ENCODE results near the gene EHBP1.
"Not testable (repeated sequence)": the region's sequence is repeated elsewhere in the genome, so short reads cannot be mapped to it uniquely, and the experiment has no call there.

The EHBP1 gene

GRCh38 chr2:63064197-63064596 lies 358.7 kb downstream of the EHBP1 start:
- DNase-seq, result no peak

DNA sequence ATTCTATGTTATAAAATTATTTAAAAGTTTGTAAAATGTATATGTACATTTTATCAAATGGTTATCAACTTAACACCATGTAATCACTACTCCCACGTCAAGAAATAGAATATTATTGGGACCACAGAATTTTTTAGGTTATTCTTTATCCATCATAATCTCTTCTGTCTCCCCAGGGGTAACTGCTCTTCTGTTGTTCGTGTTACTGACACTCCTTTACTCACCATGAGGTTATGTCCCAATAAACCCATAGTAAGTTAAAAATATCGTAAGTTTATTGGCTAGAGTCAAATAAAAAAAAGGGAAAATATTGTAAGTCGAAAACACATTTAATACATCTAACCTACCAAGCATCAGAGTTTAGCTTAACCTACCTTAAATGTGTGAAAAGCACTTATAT lies 359.1 kb downstream of the EHBP1 start:
- DNase-seq, result no peak

DNA sequence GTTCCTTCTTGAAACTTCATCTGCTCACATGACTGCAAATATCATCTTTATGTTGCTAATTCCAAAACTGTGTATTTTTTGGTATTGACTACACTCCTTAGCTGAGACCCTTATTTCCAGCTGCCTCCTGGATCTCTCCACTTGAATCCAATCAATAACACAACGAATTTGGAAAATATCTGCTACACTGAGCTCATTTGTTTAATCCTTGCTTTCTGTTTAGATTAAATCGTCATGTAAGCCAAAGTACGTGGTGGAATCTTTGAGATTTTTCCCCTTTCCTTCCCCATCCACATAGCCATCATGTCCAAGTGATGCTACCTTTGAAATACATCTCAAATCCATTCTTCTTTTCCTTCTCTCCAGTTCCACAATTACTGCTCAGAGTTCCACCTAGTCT lies 360.8 kb downstream of the EHBP1 start:
- DNase-seq, result no peak

- DNase-seq, result no peak
Observed at GRCh38 chr2:63066838-63067237, 361.3 kb downstream of the EHBP1 start.

GRCh38 chr2:63071664-63072063 lies 366.2 kb downstream of the EHBP1 start:
- no peak for DNase-seq

GRCh38 chr2:63073994-63074393 lies 368.5 kb downstream of the EHBP1 start:
- DNase-seq, result no peak

DNA sequence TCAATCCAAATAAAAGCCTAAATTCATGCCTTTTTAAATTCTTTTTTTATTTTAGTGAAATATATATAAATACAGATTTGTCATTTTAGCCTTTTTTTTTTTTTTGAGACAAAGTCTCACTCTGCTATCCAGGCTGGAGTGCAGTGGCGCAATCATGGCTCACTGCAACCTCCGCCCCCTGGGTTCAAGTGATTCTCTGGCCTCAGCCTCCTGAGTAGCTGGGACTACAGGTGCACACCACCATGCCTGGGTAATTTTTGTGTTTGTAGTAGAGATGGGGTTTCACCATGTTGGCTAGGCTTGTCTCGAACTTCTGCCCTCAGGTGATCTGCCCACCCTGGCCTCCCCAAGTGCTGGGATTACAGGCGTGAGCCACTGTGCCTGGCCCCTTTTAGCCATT lies 368.9 kb downstream of the EHBP1 start:
- DNase-seq, result not testable (repeated sequence)

- DNase-seq, result no peak
Observed at GRCh38 chr2:63078852-63079606, 373.5 kb downstream of the EHBP1 start.

GRCh38 chr2:63081404-63081803 lies 375.9 kb downstream of the EHBP1 start:
- no peak for DNase-seq

DNA sequence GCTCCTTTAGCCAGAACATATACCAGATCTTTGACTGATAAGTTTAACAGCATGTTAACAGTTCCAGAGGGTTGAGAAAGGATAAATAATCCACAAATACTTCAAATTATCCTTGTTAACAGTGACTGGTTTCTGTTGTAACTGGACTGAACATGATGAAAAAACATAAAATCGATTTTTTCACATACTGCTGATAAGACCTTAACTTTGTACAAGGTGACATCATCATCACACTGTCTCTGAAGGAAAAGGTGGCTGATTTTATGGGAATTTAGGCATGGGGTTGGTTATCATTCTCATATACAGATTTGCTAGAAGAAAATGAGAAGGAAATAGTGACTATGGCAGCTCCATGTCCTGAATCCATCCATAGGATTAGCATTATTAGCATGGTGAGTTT lies 381.2 kb downstream of the EHBP1 start:
- DNase-seq, result no peak

DNA sequence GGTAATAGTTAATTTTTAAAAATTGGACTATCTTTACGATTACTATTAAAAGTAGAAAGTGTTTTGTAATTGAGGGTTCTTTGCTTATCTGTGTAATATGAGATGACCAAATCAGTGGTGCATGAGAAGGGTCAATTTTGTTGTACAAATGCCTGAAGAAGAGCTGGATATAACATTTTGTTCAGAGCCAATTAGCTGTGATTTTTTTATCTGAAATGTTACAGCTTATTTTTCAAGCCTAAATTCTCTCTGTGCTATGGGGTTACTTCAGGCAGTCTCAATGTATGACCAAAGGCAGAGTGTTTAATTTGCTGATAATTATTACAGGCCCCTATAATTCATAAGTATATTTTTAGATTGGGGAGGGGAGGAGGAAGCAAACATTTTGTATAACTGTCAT lies 386.9 kb downstream of the EHBP1 start:
- DNase-seq, result no peak

- DNase-seq, result no peak
Observed at GRCh38 chr2:63092857-63093256, 387.3 kb downstream of the EHBP1 start.

GRCh38 chr2:63093502-63093901 lies 388.0 kb downstream of the EHBP1 start:
- DNase-seq, result no peak
